ENCODE data around the gene KLHDC4.
"Not testable (repeated sequence)": the region's sequence is repeated elsewhere in the genome, so short reads cannot be mapped to it uniquely, and the experiment has no call there.

The KLHDC4 gene

DNA sequence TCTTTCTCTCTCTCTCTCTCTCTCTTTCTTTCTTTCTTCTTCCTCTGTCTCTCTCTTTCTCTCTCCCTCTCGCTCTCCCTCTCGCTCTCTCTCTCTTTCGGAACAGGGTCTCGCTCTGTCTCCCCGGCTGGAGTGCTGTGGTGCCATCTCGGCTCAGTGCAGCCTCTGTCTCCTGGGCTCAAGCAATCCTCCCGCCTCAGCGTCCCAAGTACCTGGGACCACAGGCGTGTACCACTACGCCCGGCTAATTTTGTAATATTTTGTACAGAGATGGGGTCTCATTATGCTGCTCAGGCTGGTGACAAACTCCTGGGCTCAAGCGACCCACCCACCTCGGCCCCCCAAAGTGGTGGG lies 12.7 kb upstream of the KLHDC4 start:
- H3K9me3 ChIP-seq (replicated peaks; ENCODE audit: insufficient read depth, low read length): no peaks in the 10 kb centered on the region
- H3K36me3 ChIP-seq (replicated peaks; ENCODE audit: insufficient read depth, low read length): no peaks in the 10 kb centered on the region
- peaks cover 22% of the 10 kb centered on the region for H3K4me1 ChIP-seq (ENCODE audit: low read length)
- H4K20me1 ChIP-seq (ENCODE audit: insufficient read depth, low read length): no peaks in the 10 kb centered on the region
- no peak for DNase-seq
- peak overlapping the region; percentile 73 for H3K4me2 ChIP-seq (ENCODE audit: low read depth, low read length)
- H3K4me3 ChIP-seq (ENCODE audit: low read length): peak overlapping the region; percentile 28
- no peaks in the 10 kb centered on the region for H3K27me3 ChIP-seq (replicated peaks; ENCODE audit: insufficient read depth, low read length)
- TF ChIP-seq EZH2phosphoT487 (IDR thresholded peaks at IDR 0.05; ENCODE audit: low read length): no peak
- no peaks in the 10 kb centered on the region for H3K9me2 ChIP-seq (replicated peaks; ENCODE audit: insufficient read depth, low read length)
- no peak overlapping the region for H2AFZ ChIP-seq (ENCODE audit: low read length)
- H3F3A ChIP-seq (ENCODE audit: insufficient read depth, low read length): peaks cover 28% of the 10 kb centered on the region
- H3K27ac ChIP-seq (ENCODE audit: low read length): peak overlapping the region; percentile 76
- peak overlapping the region; percentile 72 for H3K9ac ChIP-seq (ENCODE audit: low read length)
- H3K79me2 ChIP-seq (ENCODE audit: low read length): no peaks in the 10 kb centered on the region

DNA sequence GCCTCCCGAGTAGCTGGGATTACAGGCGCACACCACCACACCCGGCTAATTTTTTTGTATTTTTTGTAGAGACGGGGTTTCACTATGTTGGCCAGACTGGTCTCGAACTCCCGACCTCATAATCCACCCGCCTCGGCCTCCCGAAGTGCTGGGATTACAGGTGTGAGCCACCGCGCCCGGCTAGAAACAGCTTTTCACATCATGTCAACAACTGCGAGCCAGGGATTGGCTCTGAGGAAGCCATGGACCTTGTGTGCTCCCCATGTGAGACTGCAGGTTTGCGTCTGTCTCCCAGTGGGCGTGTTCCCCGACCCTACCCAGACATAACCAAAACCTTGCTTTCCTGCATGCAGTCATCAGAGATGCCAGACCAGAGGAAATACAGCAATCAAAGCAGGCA lies 8.1 kb upstream of the KLHDC4 start:
- not testable (repeated sequence) for H2AFZ ChIP-seq (ENCODE audit: low read length); DNase-seq; H3K79me2 ChIP-seq (ENCODE audit: low read length); H3K9me2 ChIP-seq (replicated peaks; ENCODE audit: insufficient read depth, low read length); H3K4me3 ChIP-seq (ENCODE audit: low read length); H4K20me1 ChIP-seq (ENCODE audit: insufficient read depth, low read length); H3K27me3 ChIP-seq (replicated peaks; ENCODE audit: insufficient read depth, low read length); H3K36me3 ChIP-seq (replicated peaks; ENCODE audit: insufficient read depth, low read length); H3K9me3 ChIP-seq (replicated peaks; ENCODE audit: insufficient read depth, low read length)
- Histone ChIP-seq H3K9ac (ENCODE audit: low read length) (peak overlapping the region; percentile 33; the same call in 1 of the 2 replicates), H3F3A (ENCODE audit: insufficient read depth, low read length) (peaks cover 19% of the 10 kb centered on the region), H3K4me2 (ENCODE audit: low read depth, low read length) (peak overlapping the region; percentile 32; the same call in 1 of the 2 replicates), H3K4me1 (ENCODE audit: low read length) (peaks cover 13% of the 10 kb centered on the region), H3K27ac (ENCODE audit: low read length) (peak overlapping the region; percentile 97)

DNA sequence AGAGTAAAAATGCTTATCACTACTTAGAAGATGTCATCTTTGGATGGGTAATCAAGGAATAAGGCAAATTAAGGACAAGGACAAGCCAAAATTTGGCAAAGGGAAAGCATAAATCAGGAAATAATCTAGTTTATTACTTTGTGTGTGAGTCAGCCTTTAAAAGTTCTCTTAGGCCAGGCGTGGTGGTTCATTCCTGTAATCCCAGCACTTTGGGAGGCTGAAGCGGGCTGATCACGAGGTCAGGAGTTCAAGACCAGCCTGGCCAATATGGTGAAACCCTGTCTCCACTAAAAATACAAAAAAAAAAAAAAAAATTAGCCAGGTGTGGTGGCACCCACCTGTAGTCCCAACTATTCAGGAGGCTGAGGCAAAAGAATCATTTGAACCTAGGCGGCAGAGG lies 1.7 kb upstream of the KLHDC4 start:
- not testable (repeated sequence) for H3K9ac ChIP-seq (ENCODE audit: low read length); H3K4me3 ChIP-seq (ENCODE audit: low read length); H3K4me1 ChIP-seq (ENCODE audit: low read length); H3F3A ChIP-seq (ENCODE audit: insufficient read depth, low read length); H3K4me2 ChIP-seq (ENCODE audit: low read depth, low read length); H3K27me3 ChIP-seq (replicated peaks; ENCODE audit: insufficient read depth, low read length); H3K9me3 ChIP-seq (replicated peaks; ENCODE audit: insufficient read depth, low read length); DNase-seq; H2AFZ ChIP-seq (ENCODE audit: low read length); H3K9me2 ChIP-seq (replicated peaks; ENCODE audit: insufficient read depth, low read length); H3K27ac ChIP-seq (ENCODE audit: low read length); H4K20me1 ChIP-seq (ENCODE audit: insufficient read depth, low read length); H3K36me3 ChIP-seq (replicated peaks; ENCODE audit: insufficient read depth, low read length)
- H3K79me2 ChIP-seq (ENCODE audit: low read length): peaks cover 30% of the 10 kb centered on the region

DNA sequence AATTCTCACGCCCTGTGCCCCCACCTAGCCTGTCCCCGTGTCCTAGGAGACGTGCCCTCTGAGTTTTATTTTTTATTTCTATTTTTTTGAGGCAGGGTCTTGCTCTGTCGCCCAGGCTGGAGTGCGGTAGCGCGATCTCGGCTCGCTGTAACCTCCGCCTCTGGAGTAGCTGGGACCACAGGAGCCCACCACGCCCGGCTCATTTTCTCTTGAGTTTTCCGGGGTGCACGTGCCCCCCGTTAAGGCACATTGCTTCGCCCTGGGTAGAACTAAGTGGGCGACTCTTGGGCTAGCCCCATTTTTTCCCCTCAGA lies 655 bp upstream of the KLHDC4 start:
- no peaks in the 10 kb centered on the region for H3K36me3 ChIP-seq (replicated peaks; ENCODE audit: insufficient read depth, low read length)
- no peaks in the 10 kb centered on the region for H3K9me3 ChIP-seq (replicated peaks; ENCODE audit: insufficient read depth, low read length)
- H3K79me2 ChIP-seq (ENCODE audit: low read length): peaks cover 41% of the 10 kb centered on the region
- TF ChIP-seq EZH2 (optimal IDR thresholded peaks at IDR 0.05; ENCODE audit: low read depth, low read length): no peak
- TF ChIP-seq, protein P1, sequence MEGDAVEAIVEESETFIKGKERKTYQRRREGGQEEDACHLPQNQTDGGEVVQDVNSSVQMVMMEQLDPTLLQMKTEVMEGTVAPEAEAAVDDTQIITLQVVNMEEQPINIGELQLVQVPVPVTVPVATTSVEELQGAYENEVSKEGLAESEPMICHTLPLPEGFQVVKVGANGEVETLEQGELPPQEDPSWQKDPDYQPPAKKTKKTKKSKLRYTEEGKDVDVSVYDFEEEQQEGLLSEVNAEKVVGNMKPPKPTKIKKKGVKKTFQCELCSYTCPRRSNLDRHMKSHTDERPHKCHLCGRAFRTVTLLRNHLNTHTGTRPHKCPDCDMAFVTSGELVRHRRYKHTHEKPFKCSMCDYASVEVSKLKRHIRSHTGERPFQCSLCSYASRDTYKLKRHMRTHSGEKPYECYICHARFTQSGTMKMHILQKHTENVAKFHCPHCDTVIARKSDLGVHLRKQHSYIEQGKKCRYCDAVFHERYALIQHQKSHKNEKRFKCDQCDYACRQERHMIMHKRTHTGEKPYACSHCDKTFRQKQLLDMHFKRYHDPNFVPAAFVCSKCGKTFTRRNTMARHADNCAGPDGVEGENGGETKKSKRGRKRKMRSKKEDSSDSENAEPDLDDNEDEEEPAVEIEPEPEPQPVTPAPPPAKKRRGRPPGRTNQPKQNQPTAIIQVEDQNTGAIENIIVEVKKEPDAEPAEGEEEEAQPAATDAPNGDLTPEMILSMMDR (IDR thresholded peaks at IDR 0.05; ENCODE audit: low read length): no peak
- H3K4me3 ChIP-seq (ENCODE audit: low read length): peak overlapping the region; percentile 87
- H4K20me1 ChIP-seq (ENCODE audit: insufficient read depth, low read length): no peaks in the 10 kb centered on the region
- H3K4me1 ChIP-seq (ENCODE audit: low read length): no peaks in the 10 kb centered on the region
- DNase-seq: no peak
- no peaks in the 10 kb centered on the region for H3K27me3 ChIP-seq (replicated peaks; ENCODE audit: insufficient read depth, low read length)
- H3F3A ChIP-seq (ENCODE audit: insufficient read depth, low read length): 0 out of 2 replicates have a peak, but pooled peaks cover 3% of the 10 kb centered on the region
- peak overlapping the region; percentile 85 for H3K9ac ChIP-seq (ENCODE audit: low read length)
- H3K27ac ChIP-seq (ENCODE audit: low read length): peak overlapping the region; percentile 57; the same call in 1 of the 2 replicates
- peak overlapping the region; percentile 42; the same call in 1 of the 2 replicates for H2AFZ ChIP-seq (ENCODE audit: low read length)
- no peaks in the 10 kb centered on the region for H3K9me2 ChIP-seq (replicated peaks; ENCODE audit: insufficient read depth, low read length)
- peak overlapping the region; percentile 52; the same call in 1 of the 2 replicates for H3K4me2 ChIP-seq (ENCODE audit: low read depth, low read length)

DNA sequence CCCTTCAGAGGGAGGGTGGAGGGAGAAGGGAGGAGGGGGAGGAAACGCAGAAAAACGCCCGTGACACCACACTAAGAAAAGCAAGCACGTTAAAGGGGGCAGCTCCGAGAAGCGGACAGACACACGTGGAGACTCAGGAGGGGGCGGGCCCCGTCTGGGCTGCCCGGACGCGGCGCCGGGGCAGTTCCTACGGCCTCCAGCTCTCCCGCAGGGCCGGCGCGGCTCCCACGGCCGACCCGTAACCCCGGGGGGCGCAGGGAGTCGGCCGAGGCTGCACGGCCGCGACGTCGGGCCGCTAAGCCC lies 362 bp downstream of the KLHDC4 start:
- no peak overlapping the region for H2AFZ ChIP-seq (ENCODE audit: low read length)
- H3K4me1 ChIP-seq (ENCODE audit: low read length): no peaks in the 10 kb centered on the region
- TF ChIP-seq EZH2 (optimal IDR thresholded peaks at IDR 0.05; ENCODE audit: low read depth, low read length) (no peak), EZH2phosphoT487 (IDR thresholded peaks at IDR 0.05; ENCODE audit: low read length) (no peak)
- TF ChIP-seq, protein P1 (IDR thresholded peaks at IDR 0.05; ENCODE audit: low read length): no peak
- peak overlapping the region; percentile 85 for H3K9ac ChIP-seq (ENCODE audit: low read length)
- H3K79me2 ChIP-seq (ENCODE audit: low read length): peaks cover 41% of the 10 kb centered on the region
- peak overlapping the region; percentile 82 for H3K4me2 ChIP-seq (ENCODE audit: low read depth, low read length)
- no peaks in the 10 kb centered on the region for H3K9me3 ChIP-seq (replicated peaks; ENCODE audit: insufficient read depth, low read length)
- 0 out of 2 replicates have a peak, but pooled peaks cover 3% of the 10 kb centered on the region for H3F3A ChIP-seq (ENCODE audit: insufficient read depth, low read length)
- H3K4me3 ChIP-seq (ENCODE audit: low read length): peak overlapping the region; percentile 87
- H3K36me3 ChIP-seq (replicated peaks; ENCODE audit: insufficient read depth, low read length): no peaks in the 10 kb centered on the region
- no peak for DNase-seq
- peak overlapping the region; percentile 57; the same call in 1 of the 2 replicates for H3K27ac ChIP-seq (ENCODE audit: low read length)
- no peaks in the 10 kb centered on the region for H3K9me2 ChIP-seq (replicated peaks; ENCODE audit: insufficient read depth, low read length)
- no peaks in the 10 kb centered on the region for H3K27me3 ChIP-seq (replicated peaks; ENCODE audit: insufficient read depth, low read length)
- no peaks in the 10 kb centered on the region for H4K20me1 ChIP-seq (ENCODE audit: insufficient read depth, low read length)

All from MM.1S (cell line).